Measurements from ENCODE around the gene DIP2C.

DNA sequence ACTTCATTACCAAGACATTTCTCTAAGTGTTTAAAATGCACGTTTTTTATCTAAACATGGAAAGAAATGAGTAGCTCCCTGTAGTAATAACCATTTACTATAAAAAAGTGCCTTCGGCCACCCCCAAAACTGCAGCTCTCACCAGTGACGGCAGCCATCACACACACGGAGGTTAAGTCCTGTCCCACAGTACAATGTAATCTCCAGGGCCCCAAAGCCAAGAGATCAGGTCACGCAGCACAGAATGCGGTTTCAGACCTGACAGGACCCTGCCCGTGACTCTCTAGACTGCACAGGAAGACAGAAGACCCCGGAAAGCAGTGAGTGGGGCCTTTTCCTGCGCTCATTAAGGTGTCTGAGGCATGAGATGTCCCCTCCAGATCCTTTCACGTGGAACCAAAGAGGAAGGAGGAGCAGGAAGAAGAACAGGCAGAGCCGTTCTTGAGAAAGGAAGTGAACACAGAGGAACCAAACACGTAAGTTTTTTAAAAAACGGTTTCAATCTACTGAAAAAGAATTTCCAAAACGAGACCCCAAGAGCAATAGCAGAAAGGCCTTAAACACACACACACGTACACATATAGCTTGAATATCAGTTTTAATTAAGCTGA is 428.5 kb downstream of the DIP2C start:
- TF ChIP-seq EP300 (IDR thresholded peaks at IDR 0.05), result no peak
- TF ChIP-seq POLR2A (IDR thresholded peaks at IDR 0.05), result no peak

Measured in stomach (tissue), 4 donors.